Measurements from ENCODE around the gene ENPP6. TPM values are rescaled to one million over a fixed set of nuclear protein-coding genes. Genes with fewer than 3 reads are reported as not detected.

ENPP6 gene
- polyA plus RNA-seq, 1 of the 3 experiments (the other 2 are of a cell fraction): not detected

DNA sequence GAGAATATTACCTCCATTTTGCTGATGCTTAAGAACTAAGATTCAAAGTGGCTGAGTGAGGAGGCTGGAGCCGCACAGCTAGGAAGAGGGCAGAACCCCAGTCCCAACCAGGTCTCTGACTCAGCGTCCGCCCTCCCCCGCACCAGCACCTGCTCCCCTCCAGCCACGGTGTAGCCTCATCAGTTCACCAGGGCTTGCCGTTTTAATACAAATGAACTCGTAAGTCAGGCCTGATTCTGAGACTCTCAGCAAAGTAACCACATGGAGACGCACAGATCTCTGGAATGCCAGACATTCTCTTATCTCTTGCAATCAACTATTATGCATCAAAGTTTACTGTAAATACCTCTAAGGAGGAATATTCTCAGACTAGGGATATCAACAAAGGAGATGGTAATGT, 52.4 kb downstream of the ENPP6 start (continued):
- no peak for TF ChIP-seq SMC3 (IDR thresholded peaks at IDR 0.05; ENCODE audit: low read depth, low read length)
- no peak for TF ChIP-seq FOXM1 (IDR thresholded peaks at IDR 0.05; ENCODE audit: low read depth)
- no peak for TF ChIP-seq GABPA (IDR thresholded peaks at IDR 0.05; ENCODE audit: low read depth)
- TF ChIP-seq MAX (IDR thresholded peaks at IDR 0.05; ENCODE audit: low read depth): peak; percentile 37; the same call in 1 of the 2 replicates
- TF ChIP-seq TEAD4 (IDR thresholded peaks at IDR 0.05; ENCODE audit: borderline replicate concordance, insufficient read depth): peak; percentile 42; the same call in 1 of the 2 replicates
- TF ChIP-seq FOSL2 (IDR thresholded peaks at IDR 0.05; ENCODE audit: borderline replicate concordance, low read depth): 0 out of 2 replicates have a peak, but pooled peaks have one; percentile 8
- TF ChIP-seq, protein P1, sequence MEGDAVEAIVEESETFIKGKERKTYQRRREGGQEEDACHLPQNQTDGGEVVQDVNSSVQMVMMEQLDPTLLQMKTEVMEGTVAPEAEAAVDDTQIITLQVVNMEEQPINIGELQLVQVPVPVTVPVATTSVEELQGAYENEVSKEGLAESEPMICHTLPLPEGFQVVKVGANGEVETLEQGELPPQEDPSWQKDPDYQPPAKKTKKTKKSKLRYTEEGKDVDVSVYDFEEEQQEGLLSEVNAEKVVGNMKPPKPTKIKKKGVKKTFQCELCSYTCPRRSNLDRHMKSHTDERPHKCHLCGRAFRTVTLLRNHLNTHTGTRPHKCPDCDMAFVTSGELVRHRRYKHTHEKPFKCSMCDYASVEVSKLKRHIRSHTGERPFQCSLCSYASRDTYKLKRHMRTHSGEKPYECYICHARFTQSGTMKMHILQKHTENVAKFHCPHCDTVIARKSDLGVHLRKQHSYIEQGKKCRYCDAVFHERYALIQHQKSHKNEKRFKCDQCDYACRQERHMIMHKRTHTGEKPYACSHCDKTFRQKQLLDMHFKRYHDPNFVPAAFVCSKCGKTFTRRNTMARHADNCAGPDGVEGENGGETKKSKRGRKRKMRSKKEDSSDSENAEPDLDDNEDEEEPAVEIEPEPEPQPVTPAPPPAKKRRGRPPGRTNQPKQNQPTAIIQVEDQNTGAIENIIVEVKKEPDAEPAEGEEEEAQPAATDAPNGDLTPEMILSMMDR (IDR thresholded peaks at IDR 0.05): no peak

DNA sequence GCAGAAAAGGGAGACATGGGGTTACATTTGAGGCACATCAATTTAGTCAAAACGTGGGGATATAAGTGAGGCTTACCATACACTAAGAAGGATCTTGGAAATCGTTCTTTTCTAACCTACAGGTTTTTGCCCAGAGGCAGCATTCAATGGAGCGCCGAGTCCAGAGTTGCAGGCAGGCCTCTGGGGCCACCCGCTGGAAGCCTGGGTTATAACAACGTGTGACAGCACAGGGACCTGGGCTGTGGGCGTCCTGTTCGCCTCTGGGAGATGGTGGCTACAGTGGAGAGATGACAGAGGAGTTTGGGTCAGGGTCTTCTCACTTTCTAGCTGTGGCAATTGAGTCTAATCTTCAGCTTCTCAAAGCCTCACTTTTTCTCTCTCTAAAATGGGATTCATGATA, 53.9 kb downstream of the ENPP6 start:
- peaks cover 0 to 5% of the 10 kb centered on the region in 2 experiments; a peak in 1 of 4 replicates for H3K4me1 ChIP-seq (ENCODE audit: control insufficient read depth in 1 of 2, insufficient read depth in 2 of 2, low read depth in 1 of 2, low read length in 1 of 2)
- H3K36me3 ChIP-seq (replicated peaks in 1 of 2; ENCODE audit: control insufficient read depth in 1 of 2, insufficient read depth in 2 of 2, low read length in 1 of 2): no peaks in the 10 kb centered on the region
- no peak overlapping the region for H3K9ac ChIP-seq
- CTCF ChIA-PET: interaction anchor here (0.6 to 7.5 kb wide), 25 partner anchors 10 to 337 kb away, joined by 3 to 158 read pairs (median 3); no protein-coding TSS in a partner anchor
- no peaks in the 10 kb centered on the region for H3K9me2 ChIP-seq
- POLR2A ChIA-PET: no interaction called here
- WGBS (ENCODE audit: low lambda C conversion rate): 21% methylated on average over 7 of the region's 8 CpGs
- no peaks in the 10 kb centered on the region for H3K79me2 ChIP-seq (ENCODE audit: insufficient read depth)
- no peak overlapping the region for H3K27ac ChIP-seq (ENCODE audit: low read depth in 2 of 2, low read length in 1 of 2)
- no peak overlapping the region for H3K4me2 ChIP-seq
- H3K27me3 ChIP-seq (ENCODE audit: insufficient read depth): no peaks in the 10 kb centered on the region
- H4K20me1 ChIP-seq (ENCODE audit: insufficient read depth): no peaks in the 10 kb centered on the region
- TF ChIP-seq FOSL2 (IDR thresholded peaks at IDR 0.05; ENCODE audit: borderline replicate concordance, low read depth): no peak
- TF ChIP-seq SMC3 (IDR thresholded peaks at IDR 0.05; ENCODE audit: low read depth, low read length): peak; percentile 80
- no peak for TF ChIP-seq REST (IDR thresholded peaks at IDR 0.05; ENCODE audit: low read depth, low read length)
- no peak for TF ChIP-seq RXRA (IDR thresholded peaks at IDR 0.05; ENCODE audit: borderline replicate concordance, low read depth)
- no peak for TF ChIP-seq NFIC (IDR thresholded peaks at IDR 0.05; ENCODE audit: borderline replicate concordance)
- TF ChIP-seq RAD21 (IDR thresholded peaks at IDR 0.05; ENCODE audit: low read length): peak; percentile 88
- TF ChIP-seq, protein P1 (IDR thresholded peaks at IDR 0.05): peak; percentile 50
- no peak for TF ChIP-seq USF1 (IDR thresholded peaks at IDR 0.05; ENCODE audit: borderline replicate concordance, low read depth)
- DNase-seq: peak; percentile 84
- no peak overlapping the region; a peak in 1 of 4 replicates for H3K4me3 ChIP-seq (ENCODE audit: low read depth in 2 of 2, low read length in 1 of 2)
- no peaks in the 10 kb centered on the region for H3K9me3 ChIP-seq
- no peaks in the 10 kb centered on the region for H3F3A ChIP-seq (replicated peaks; ENCODE audit: insufficient read depth)
- no peak overlapping the region for H2AFZ ChIP-seq (ENCODE audit: low read depth)

Measured in SK-N-SH (cell line).